WERI-Rb-1 (cell line): ENCODE data around the gene LTF.
"Not testable (repeated sequence)": the region's sequence is repeated elsewhere in the genome, so short reads cannot be mapped to it uniquely, and the experiment has no call there.

ENCODE experiments used
- DNase-seq: peaks from one replicate; pipeline ENCODE4 v3.0.0-alpha.2; 2020
- H3K27ac ChIP-seq: fragments of 250-450 bp; sonication (Bioruptor Pico); 2 replicates; pipeline ENCODE4 v1.5.1; 2020; ENCODE audit warnings: mild to moderate bottlenecking, moderate library complexity
- H3K27me3 ChIP-seq: fragments of 250-450 bp; sonication (Bioruptor Pico); 2 replicates; pipeline ENCODE4 v1.5.1; 2021; ENCODE audit warnings: mild to moderate bottlenecking, low read depth, moderate library complexity; ENCODE audit not compliant: insufficient read depth, severe bottlenecking
- H3K36me3 ChIP-seq: fragments of 250-450 bp; sonication (Bioruptor Pico); 2 replicates; pipeline ENCODE4 v1.5.1; 2020; ENCODE audit warnings: mild to moderate bottlenecking, moderate library complexity
- H3K4me3 ChIP-seq: 2 replicates; pipeline ENCODE4 v1.5.1; 2011; ENCODE audit warnings: low read depth, mild to moderate bottlenecking, control low read depth, low read length
- H3K9me3 ChIP-seq: fragments of 250-450 bp; sonication (Bioruptor Pico); 2 replicates; pipeline ENCODE4 v1.5.1; 2021; ENCODE audit warnings: mild to moderate bottlenecking, moderate library complexity; ENCODE audit not compliant: severe bottlenecking
- TF ChIP-seq, protein P1 (sequence below): IDR thresholded peaks from 2 replicates; pipeline ENCODE4 v1.5.1; 2011; ENCODE audit warnings: low read depth, mild to moderate bottlenecking, control low read depth, inconsistent platforms, low read length

LTF gene

DNA sequence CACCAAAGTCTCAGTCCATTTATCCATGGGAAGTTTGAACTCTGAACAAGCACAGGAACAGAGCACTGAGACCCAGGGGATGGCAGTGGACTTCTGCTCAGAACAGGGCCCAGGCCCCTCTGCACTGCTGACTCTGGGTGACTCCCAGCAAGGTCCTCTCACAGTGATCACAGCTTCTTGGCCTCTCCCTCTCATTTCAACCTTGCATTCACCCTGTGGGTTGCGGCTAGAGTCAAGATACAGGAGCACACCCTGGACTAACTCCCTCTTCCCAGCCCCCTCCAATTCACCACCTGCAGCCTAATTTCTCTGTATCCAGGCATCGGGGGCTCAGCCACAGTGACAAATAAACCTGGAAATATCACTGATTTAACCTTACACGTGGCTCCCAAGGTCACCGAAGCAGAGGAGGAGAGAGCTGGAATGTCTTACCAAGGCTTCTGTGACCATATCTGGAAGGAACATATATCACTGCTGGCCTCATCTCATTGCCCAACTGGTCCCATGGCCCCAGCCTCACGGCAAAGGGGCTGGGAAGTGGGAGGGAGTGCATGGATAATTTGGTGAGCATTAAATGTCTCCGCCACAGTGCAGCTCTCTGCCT is 34.3 kb upstream of the LTF start:
- no peak overlapping the region for H3K27ac ChIP-seq
- TF ChIP-seq, protein P1, sequence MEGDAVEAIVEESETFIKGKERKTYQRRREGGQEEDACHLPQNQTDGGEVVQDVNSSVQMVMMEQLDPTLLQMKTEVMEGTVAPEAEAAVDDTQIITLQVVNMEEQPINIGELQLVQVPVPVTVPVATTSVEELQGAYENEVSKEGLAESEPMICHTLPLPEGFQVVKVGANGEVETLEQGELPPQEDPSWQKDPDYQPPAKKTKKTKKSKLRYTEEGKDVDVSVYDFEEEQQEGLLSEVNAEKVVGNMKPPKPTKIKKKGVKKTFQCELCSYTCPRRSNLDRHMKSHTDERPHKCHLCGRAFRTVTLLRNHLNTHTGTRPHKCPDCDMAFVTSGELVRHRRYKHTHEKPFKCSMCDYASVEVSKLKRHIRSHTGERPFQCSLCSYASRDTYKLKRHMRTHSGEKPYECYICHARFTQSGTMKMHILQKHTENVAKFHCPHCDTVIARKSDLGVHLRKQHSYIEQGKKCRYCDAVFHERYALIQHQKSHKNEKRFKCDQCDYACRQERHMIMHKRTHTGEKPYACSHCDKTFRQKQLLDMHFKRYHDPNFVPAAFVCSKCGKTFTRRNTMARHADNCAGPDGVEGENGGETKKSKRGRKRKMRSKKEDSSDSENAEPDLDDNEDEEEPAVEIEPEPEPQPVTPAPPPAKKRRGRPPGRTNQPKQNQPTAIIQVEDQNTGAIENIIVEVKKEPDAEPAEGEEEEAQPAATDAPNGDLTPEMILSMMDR: no peak
- no peak for DNase-seq

DNA sequence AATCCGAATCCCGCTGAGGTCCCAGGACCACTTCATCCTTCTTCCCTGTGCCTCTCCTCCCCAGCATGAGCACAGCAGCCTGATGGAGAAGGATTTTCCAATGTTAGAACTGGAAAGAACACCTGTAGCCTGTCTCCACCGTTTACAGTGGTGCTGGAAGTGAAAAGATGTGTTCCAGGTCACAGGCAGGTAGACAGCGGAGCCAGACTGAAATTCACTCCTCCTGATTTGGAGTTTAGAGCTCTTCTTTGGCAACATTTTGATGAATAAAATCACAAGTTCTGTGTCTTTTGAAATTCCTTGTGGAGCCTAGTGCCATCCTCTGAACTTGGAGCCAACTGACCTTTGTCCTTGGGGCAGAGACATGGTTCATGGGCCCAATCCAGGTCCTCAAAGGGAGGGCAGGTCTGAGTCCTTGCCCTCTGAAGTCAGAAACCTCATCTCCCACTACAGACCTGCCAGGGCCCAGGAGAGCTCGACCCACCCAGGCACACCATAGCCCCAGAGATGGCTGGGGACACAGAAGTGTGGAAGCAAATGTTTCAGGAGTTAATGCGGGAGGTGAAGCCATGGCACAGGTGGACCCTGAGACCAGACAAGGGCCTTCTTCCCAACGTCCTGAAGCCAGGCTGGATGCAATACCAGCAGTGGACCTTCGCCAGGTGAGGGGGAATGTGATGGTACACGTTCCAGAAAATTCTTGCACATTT is 33.0 kb upstream of the LTF start, which contains the start of gene RTP3:
RTP3 (plus strand) TSS at position 421 of the 710 bp plus-strand sequence; CDS start at position 508, 87 bp downstream.
- no peaks in the 10 kb centered on the region for H3K27me3 ChIP-seq
- TF ChIP-seq, protein P1: no peak
- H3K36me3 ChIP-seq: no peaks in the 10 kb centered on the region
- no peak within 1 kb of the TSS for H3K4me3 ChIP-seq
- no peaks in the 10 kb centered on the region for H3K9me3 ChIP-seq
- no peak within 1 kb of the TSS for H3K27ac ChIP-seq
- DNase-seq: no peak

More for the DNA sequence above, 34.3 kb upstream of the LTF start:
- Histone ChIP-seq H3K9me3 (no peaks in the 10 kb centered on the region), H3K4me3 (no peak overlapping the region), H3K36me3 (no peaks in the 10 kb centered on the region), H3K27me3 (no peaks in the 10 kb centered on the region)

DNA sequence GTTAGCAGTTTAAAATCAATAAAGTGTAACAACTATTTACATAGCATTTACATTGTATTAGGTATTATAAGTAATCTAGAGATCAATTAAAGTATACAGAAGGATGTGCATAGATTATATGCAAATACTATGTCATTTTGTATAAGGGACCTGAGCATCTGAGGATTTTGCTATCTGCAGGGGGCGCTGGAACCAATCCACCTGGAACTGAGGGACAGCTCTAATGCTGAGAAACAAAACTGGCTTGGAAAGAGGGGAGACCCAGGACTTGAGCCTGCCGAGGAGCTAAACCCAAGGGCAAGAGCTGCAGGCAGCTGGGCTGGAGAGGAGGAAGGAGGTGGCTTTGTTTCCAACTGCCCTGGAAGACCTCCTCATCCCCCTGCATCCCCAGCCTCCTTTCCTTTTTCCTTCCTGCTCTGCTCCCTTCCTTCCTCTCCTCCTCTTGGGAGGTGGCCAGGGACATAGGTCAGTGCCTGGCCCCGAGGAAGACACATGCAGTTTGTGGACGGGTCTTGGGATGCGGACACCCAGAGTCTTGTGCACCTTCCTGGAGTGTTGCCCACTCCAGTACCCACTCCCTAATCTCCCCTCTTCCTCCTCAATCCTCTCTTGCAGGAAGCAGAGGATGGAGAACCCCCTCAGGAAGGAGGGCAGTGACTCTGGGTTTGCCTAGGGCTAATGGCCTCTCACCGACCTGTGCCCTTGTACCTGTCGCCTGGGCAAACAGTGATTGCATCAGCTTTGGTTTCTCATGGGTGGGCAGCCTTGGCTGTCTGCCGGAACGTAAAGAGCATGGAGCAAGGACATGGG is 32.2 kb upstream of the LTF start:
- Histone ChIP-seq H3K27ac (no peak overlapping the region), H3K9me3 (no peaks in the 10 kb centered on the region), H3K36me3 (no peaks in the 10 kb centered on the region), H3K4me3 (no peak overlapping the region), H3K27me3 (no peaks in the 10 kb centered on the region)
- DNase-seq: peak; percentile 58
- TF ChIP-seq, protein P1: peak; percentile 47

DNA sequence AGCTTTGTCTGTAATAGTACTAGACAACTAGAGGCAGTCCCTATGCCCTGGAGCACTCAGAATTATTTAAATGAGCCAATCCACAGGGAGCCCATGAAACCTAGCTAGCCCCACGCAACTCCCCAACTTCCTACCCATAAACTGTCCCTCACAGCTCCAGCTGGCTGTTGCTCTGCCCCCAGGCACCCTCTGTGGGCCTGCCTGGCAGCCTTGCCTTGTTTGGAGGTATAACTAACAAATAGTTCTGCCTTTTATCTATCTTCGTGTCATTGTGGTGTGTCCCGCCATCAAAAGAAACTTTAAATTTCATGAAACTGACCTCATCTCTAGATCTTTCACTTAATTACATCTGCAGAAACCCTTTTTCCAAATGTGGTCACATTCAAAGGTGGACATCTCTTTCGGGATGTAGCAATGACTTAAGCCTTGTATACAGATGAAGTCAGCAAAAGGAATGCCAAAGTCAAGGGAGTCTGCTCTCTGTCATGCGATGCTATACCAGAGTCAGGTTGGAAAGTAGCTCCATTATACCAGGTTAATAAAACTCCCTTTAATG is 31.3 kb upstream of the LTF start:
- TF ChIP-seq, protein P1: no peak
- Histone ChIP-seq H3K36me3 (no peaks in the 10 kb centered on the region), H3K9me3 (no peaks in the 10 kb centered on the region), H3K27ac (no peak overlapping the region), H3K4me3 (no peak overlapping the region), H3K27me3 (no peaks in the 10 kb centered on the region)
- no peak for DNase-seq

DNA sequence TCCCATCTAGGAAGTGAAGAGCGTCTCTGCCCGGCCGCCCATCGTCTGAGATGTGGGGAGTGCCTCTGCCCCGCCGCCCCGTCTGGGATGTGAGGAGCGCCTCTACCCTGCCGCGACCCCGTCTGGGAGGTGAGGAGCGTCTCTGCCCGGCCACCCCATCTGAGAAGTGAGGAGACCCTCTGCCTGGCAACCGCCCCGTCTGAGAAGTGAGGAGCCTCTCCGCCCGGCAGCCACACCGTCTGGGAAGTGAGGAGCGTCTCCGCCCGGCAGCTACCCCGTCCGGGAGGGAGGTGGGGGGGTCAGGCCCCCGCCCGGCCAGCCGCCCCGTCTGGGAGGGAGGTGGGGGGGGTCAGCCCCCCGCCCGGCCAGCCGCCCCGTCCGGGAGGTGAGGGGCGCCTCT is 29.8 kb upstream of the LTF start:
- not testable (repeated sequence) for H3K36me3 ChIP-seq, DNase-seq, H3K27me3 ChIP-seq, H3K4me3 ChIP-seq, H3K27ac ChIP-seq, H3K9me3 ChIP-seq

DNA sequence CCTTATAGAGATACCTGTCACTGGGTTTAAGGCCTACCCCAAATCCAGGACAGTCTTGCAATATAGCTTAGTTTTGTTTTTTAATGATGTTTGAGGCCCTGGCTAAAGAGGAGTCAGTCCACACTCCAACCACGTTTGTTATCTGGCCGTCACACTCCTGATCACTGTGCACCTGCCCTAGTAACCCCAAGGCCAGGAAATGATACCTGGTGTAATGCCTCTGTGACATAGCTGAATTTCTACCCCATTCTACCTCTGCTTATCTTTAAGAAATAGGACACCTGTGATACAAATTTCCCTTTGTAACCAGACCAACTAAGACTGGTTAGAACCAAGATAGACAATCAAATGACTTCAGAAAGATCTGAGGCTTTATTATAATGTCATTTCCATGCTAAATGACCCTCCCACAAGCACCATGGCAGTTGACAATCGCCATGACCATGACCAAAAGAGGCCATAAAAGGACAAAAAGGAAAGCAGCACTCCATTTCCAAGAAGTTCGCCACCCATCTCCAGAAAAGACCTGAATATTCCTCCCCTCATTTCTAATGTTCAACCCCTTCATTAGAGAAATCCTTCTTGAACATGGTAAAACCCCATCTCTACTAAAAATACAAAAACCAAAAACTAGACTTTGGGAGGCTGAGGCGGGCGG is 28.3 kb upstream of the LTF start:
- Histone ChIP-seq H3K4me3 (no peak overlapping the region), H3K9me3 (no peaks in the 10 kb centered on the region), H3K27ac (no peak overlapping the region), H3K36me3 (no peaks in the 10 kb centered on the region), H3K27me3 (no peaks in the 10 kb centered on the region)
- TF ChIP-seq, protein P1: no peak
- DNase-seq: no peak
